Adrenal gland (tissue), 5 donors: ENCODE measurements around the gene KRTAP12-1.

Experiments used
- POLR2A ChIP-seq, 2 donors: fragments of 450-650 bp; IDR thresholded peaks; one replicate each; pipeline ENCODE4 v1.6.1; 2017; ENCODE audit warnings: antibody characterized with exemption in 2 of 2, mild to moderate bottlenecking in 2 of 2, moderate library complexity in 1 of 2
- TF ChIP-seq, protein P1 (sequence below), 6 experiments: fragments of 450-650 bp in 4 of 6; fragments of 200-600 bp in 2 of 6; sonication (generic) in 1 of 6; IDR thresholded peaks; 1 replicate in 5 of 6; 2 replicates in 1 of 6; pipeline versions ENCODE4 v1.5.1 to v1.8.0; 2016 to 2021; ENCODE audit warnings: antibody characterized with exemption in 6 of 6, mild to moderate bottlenecking in 2 of 6, moderate library complexity in 1 of 6
- donor health status: DM: no; HTN: no; CAD: no.

DNA sequence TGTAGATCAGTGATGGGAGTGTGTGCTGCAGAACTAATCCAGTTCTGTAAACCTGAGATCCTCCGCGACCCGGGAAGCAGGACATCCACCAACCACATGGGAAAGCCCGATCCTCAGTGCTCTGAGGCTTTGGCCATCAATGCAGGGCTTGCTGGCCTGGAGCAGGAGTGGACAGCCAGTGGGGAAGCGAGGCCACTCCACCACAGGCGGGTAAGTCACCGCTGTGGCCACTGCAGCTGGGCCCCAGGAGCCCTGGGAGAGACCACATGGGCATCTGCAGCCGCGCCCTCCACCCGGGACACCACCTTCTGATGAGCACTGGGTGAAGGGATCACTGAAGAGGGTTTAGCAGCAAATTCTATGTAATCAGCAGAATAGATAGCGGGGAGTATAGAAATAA, 811 bp downstream of the KRTAP12-1 start:
- TF ChIP-seq, protein P1, sequence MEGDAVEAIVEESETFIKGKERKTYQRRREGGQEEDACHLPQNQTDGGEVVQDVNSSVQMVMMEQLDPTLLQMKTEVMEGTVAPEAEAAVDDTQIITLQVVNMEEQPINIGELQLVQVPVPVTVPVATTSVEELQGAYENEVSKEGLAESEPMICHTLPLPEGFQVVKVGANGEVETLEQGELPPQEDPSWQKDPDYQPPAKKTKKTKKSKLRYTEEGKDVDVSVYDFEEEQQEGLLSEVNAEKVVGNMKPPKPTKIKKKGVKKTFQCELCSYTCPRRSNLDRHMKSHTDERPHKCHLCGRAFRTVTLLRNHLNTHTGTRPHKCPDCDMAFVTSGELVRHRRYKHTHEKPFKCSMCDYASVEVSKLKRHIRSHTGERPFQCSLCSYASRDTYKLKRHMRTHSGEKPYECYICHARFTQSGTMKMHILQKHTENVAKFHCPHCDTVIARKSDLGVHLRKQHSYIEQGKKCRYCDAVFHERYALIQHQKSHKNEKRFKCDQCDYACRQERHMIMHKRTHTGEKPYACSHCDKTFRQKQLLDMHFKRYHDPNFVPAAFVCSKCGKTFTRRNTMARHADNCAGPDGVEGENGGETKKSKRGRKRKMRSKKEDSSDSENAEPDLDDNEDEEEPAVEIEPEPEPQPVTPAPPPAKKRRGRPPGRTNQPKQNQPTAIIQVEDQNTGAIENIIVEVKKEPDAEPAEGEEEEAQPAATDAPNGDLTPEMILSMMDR (IDR thresholded peaks at IDR 0.05): no peak
- TF ChIP-seq POLR2A (IDR thresholded peaks at IDR 0.05): no peak
